SU-DHL-6 (cell line): ENCODE measurements around the gene ZNF248.

Source experiments
- H2AFZ ChIP-seq: fragments of 200-600 bp; sonication (generic); 2 replicates; pipeline ENCODE4 v1.6.1; 2014; ENCODE audit warnings: low read depth, mild to moderate bottlenecking, moderate library complexity, mixed read lengths, antibody characterized with exemption, low read length; ENCODE audit not compliant: severe bottlenecking
- H3F3A ChIP-seq: fragments of 200-600 bp; shearing (Covaris generic); 2 replicates; pipeline ENCODE4 v1.6.0; 2016; ENCODE audit warnings: antibody characterized with exemption, mild to moderate bottlenecking; ENCODE audit not compliant: insufficient read depth
- H3K27ac ChIP-seq: fragments of 200-600 bp; sonication (generic); 2 replicates; pipeline ENCODE4 v1.5.1; 2016; ENCODE audit warnings: low read depth, mild to moderate bottlenecking, low read length, moderate library complexity, mixed read lengths
- H3K27me3 ChIP-seq: fragments of 200-600 bp; sonication (generic), shearing (Covaris generic); 2 replicates; pipeline ENCODE4 v1.6.0; 2014; ENCODE audit warnings: mild to moderate bottlenecking, low read length
- H3K36me3 ChIP-seq: fragments of 200-600 bp; sonication (generic); 2 replicates; pipeline ENCODE4 v1.6.1; 2014; ENCODE audit warnings: mild to moderate bottlenecking, low read length, mixed read lengths
- H3K4me2 ChIP-seq: fragments of 300-600, 200-600 bp; shearing (Covaris generic), sonication (generic); 2 replicates; pipeline ENCODE4 v1.6.0; 2014; ENCODE audit warnings: low read length, low read depth, mild to moderate bottlenecking; ENCODE audit not compliant: poor library complexity, severe bottlenecking
- H3K4me3 ChIP-seq: fragments of 200-600 bp; sonication (generic); 2 replicates; pipeline ENCODE4 v1.5.1; 2014; ENCODE audit warnings: antibody characterized with exemption, low read length, mild to moderate bottlenecking, mixed read lengths; ENCODE audit not compliant: insufficient read depth, poor library complexity, severe bottlenecking
- H3K79me2 ChIP-seq: fragments of 200-600 bp; sonication (generic); 2 replicates; pipeline ENCODE4 v1.6.1; 2014; ENCODE audit warnings: mild to moderate bottlenecking, low read length, moderate library complexity; ENCODE audit not compliant: insufficient read depth
- H3K9ac ChIP-seq: fragments of 200-600 bp; sonication (generic); 2 replicates; pipeline ENCODE4 v1.7.0; 2014; ENCODE audit warnings: mild to moderate bottlenecking, low read length
- H3K9me2 ChIP-seq: fragments of 200-600 bp; sonication (generic); replicated peaks from 2 replicates; pipeline ENCODE4 v1.6.1; 2014; ENCODE audit warnings: low read length; ENCODE audit not compliant: insufficient read depth
- H3K9me3 ChIP-seq: fragments of 200-600 bp; sonication (generic); 2 replicates; pipeline ENCODE4 v1.6.1; 2014; ENCODE audit warnings: low read length, mixed read lengths; ENCODE audit not compliant: insufficient read depth
- H4K20me1 ChIP-seq: fragments of 200-600 bp; sonication (generic); 2 replicates; pipeline ENCODE4 v1.6.1; 2014; ENCODE audit warnings: low read depth, mild to moderate bottlenecking, antibody characterized with exemption, low read length, moderate library complexity, mixed read lengths
- CTCF ChIP-seq: fragments of 200-600 bp; sonication (generic); IDR thresholded peaks from one replicate; pipeline ENCODE4 v1.5.1; 2017; ENCODE audit warnings: antibody characterized with exemption, mild to moderate bottlenecking, low read length, moderate library complexity; ENCODE audit not compliant: insufficient read depth, poor library complexity, severe bottlenecking
- EZH2phosphoT487 ChIP-seq: fragments of 200-600 bp; sonication (generic), shearing (Covaris generic); conservative IDR thresholded peaks from 2 replicates; pipeline ENCODE4 v1.6.1; 2018; ENCODE audit warnings: mild to moderate bottlenecking, antibody characterized with exemption, low read length, moderate library complexity, mixed read lengths

ZNF248 gene

GRCh38 chr10:37868796-37869195, 11.4 kb upstream of the ZNF248 start:
- Histone ChIP-seq H3K9ac (no peak overlapping the region), H3K9me3 (no peaks in the 10 kb centered on the region)
- TF ChIP-seq CTCF = no peak
- no peak for TF ChIP-seq EZH2phosphoT487

GRCh38 chr10:37865957-37866803, 8.8 kb upstream of the ZNF248 start:
- TF ChIP-seq CTCF = no peak
- TF ChIP-seq EZH2phosphoT487 = no peak
- H3K4me2 ChIP-seq = peak overlapping the region; percentile 55
- H3K27ac ChIP-seq = peak overlapping the region; percentile 54

More at GRCh38 chr10:37868796-37869195, 11.4 kb upstream of the ZNF248 start:
- Histone ChIP-seq H3K9me2 (no peaks in the 10 kb centered on the region), H4K20me1 (no peaks in the 10 kb centered on the region), H3K27ac (no peak overlapping the region), H3K27me3 (no peaks in the 10 kb centered on the region), H2AFZ (no peak overlapping the region), H3K79me2 (no peaks in the 10 kb centered on the region), H3F3A (no peaks in the 10 kb centered on the region), H3K4me2 (no peak overlapping the region), H3K36me3 (no peaks in the 10 kb centered on the region), H3K4me3 (no peak overlapping the region)

GRCh38 chr10:37865264-37865663, 7.9 kb upstream of the ZNF248 start:
- Histone ChIP-seq H3F3A (no peaks in the 10 kb centered on the region), H3K79me2 (no peaks in the 10 kb centered on the region), H3K27me3 (no peaks in the 10 kb centered on the region), H3K4me3 (no peak overlapping the region), H3K36me3 (no peaks in the 10 kb centered on the region), H3K4me2 (peak overlapping the region; percentile 55), H3K9me2 (no peaks in the 10 kb centered on the region), H4K20me1 (no peaks in the 10 kb centered on the region), H3K27ac (peak overlapping the region; percentile 38; the same call in 1 of the 2 replicates), H3K9ac (peak overlapping the region; percentile 43), H3K9me3 (no peaks in the 10 kb centered on the region), H2AFZ (peak overlapping the region; percentile 92)
- TF ChIP-seq CTCF (no peak), EZH2phosphoT487 (no peak)

More at GRCh38 chr10:37865957-37866803, 8.8 kb upstream of the ZNF248 start:
- Histone ChIP-seq H3K79me2 (no peaks in the 10 kb centered on the region), H3F3A (no peaks in the 10 kb centered on the region), H3K36me3 (no peaks in the 10 kb centered on the region), H3K9me3 (no peaks in the 10 kb centered on the region), H2AFZ (peak overlapping the region; percentile 92), H3K4me3 (no peak overlapping the region), H3K9ac (peak overlapping the region; percentile 43), H4K20me1 (no peaks in the 10 kb centered on the region), H3K27me3 (no peaks in the 10 kb centered on the region), H3K9me2 (no peaks in the 10 kb centered on the region)
